NCI-H69 (cell line): Measurements from ENCODE around the gene KREMEN2.

Experiments
- DNase-seq: peaks from one replicate; lab custom pipeline; 2025; lab: John Stamatoyannopoulos, UW

The KREMEN2 gene

DNA sequence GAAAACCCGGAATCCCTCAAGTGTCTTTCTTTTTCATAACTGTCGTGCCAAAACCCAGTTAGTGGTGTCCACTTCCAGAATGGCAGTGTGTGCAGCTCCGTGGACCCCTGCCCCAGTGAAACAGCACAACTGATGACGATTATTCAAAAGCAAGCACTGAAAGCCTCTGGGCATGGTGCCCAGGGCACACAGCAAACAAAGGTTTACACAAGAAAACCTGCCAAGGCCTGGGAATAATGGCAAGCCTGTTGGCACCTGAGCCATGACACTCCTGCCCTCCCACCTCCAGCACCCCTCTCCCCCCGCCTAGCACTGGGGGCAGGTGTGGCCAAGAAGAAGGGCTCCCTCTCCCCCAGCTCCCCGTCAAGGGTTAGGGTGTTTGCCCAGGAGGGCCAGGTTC lies 13.4 kb downstream of the KREMEN2 start:
- peak; percentile 93 for DNase-seq

DNA sequence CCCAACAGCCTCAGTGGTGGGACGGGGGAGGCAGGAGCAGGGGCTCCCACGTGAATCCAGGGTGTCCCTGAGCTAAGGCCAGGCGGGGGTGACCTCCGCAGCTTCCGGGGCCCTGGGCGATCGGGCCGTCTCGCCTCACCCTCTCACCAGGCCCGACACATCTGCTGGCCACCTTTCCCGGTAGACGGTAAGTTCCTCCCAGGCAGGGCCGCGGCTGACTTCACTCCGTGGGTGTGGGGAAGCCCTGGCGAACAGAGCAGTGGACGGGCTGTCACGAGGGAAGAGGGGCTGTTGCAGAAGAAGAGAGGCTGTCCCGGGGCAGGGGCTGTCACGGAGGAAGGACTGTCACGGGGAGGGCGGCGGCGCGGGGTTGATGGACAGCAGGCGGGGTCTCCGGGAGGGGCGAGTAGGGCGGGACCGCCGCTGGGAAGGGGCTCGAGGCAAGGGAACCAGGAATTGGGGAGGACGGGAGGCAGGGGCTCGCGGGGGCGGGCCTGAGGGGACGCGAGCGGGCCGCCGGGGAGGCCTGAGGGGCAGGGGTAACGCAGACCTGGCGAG lies 15.7 kb downstream of the KREMEN2 start:
- peak; percentile 67 for DNase-seq

DNA sequence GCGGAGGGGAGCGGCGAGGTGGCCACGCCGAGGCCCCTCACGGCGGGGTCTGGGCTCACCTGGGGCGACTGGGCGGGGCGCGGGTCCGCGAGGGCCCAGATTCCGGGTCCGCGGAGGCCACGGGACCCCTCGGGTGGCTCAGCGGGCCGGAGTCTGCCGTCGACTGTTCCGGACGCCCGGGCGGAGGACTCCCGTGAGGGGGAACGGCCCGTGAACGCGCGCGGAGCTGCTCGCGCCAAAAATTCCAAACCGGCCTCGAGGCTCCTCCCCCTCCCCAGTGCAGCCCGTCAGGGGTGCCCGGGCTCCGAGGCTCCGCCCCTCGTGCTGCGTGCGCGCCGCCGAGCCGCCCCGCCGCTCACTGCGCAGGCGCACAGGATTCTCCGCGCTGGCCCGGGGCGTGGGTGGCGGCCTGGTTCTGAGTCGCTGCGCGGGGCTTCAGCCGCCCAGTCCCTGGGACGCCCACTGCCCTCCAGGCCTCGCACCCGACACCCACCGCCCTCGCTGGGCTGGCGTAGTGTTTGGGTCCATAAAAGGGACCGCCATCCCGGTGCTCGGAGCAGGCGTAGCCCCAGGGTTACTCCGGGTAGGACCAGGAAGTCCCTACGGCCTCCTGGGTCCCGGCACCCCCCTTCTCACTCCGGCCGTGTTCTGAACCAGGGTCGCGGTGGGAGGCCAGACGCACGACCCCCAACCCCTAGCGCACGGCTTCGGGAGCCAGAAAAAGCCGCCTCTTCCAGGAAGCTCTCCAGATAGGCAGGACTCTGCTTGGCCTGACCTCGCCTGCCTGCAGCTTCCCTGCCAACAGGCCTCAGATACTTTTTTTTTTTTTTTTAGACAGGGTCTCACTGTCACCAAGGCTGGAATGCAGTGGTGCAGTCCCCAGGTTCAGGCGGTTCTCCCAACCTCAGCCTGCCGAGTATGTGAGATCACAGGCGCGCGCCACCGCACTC lies 16.4 kb downstream of the KREMEN2 start, which contains the start of gene PKMYT1:
Gene PKMYT1, minus strand, starts transcription at position 220 of the 950 bp plus-strand sequence. CDS start 789 bp downstream, outside the sequence.
- DNase-seq: peak; percentile 95

DNA sequence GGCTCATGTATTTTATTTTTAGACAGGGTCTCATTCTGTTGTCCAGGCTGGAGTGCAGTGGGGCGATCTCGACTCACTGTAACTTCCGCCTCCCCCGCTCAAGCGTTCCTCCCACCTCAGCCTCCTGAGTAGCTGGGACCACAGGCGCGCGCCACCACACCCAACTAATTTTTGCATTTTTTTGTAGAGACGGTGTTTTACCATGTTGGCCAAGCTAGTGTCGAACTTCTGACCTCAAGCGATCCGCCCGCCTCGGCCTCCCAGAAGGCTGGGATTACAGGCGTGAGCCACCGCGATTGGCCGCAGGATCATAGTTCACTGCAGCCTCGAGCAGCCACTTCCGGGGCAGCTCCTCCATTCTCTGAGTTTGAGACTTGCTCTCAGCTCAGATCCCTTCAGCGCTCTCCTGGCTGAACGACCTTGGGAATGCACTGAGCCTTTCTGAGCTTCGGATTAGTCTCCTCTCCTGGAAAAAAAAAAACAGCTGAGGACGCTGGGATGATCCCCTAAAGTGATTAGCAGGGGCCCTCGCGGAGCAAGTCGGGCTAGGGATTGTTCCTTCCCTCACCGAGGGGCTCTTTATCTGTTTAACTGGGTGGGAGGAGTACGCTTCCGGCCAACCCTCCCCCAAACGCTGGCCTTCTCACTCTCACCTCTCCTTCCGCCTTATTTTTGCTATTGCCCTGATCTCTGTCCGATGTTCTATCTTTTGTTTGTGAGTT lies 17.3 kb downstream of the KREMEN2 start:
- DNase-seq: no peak

DNA sequence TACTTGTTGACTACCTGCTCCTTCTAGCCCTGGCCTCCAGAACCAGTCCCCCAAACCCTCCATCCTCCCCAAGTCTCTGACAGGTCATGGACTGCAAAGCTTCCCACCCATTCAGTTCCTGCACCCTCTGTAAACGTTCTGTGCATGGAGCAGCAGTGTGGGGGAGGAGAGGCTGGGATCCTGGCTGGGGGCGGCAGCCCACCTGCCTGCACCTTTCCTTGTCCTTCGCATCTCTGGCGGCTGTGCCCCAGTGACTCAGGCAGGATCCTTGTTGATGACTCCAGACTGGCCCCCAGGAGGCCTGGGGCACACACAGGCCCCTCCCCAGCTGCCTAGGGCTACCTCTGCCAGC lies 17.8 kb downstream of the KREMEN2 start:
- peak; percentile 38 for DNase-seq

DNA sequence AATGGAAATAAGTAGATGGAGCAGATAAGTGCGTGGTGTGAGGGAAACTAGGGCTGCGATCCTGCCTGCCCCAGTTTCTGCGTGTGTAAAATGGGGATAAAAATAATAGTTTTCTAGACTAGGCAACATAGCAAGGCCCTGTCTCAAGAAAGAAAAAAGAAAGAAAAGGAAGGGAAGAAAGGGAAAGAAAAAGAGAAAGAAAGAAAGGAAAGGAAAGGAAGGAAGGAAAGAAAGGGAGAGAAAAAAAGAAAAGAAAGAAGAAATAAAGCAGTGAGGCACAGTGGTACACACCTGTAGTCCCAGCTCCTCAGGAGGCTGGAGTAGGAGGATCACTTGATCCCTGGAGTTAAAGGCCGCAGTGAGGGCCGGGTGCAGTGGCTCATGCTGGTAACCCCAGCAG lies 18.3 kb downstream of the KREMEN2 start:
- DNase-seq: no peak

DNA sequence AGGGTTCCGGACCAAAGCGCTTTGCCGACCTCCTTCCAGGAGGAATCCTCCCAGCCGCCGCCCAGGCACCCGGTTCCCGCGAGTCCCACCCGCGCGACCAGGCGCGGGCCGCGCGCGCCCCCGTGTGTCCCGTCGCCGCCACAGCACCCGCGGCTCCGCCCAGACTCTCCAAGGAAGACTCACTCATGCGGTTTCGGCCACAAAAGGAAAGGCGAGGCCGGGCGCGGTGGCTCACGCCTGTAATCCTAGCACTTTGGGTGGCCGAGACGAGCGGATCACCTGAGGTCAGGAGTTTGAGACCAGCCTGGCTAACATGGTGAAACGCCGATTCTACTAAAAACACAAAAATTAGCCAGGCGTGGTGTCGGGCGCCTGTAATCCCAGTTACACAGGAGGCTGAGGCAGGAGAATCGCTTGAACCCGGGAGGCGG lies 19.6 kb downstream of the KREMEN2 start:
- DNase-seq: peak; percentile 92

DNA sequence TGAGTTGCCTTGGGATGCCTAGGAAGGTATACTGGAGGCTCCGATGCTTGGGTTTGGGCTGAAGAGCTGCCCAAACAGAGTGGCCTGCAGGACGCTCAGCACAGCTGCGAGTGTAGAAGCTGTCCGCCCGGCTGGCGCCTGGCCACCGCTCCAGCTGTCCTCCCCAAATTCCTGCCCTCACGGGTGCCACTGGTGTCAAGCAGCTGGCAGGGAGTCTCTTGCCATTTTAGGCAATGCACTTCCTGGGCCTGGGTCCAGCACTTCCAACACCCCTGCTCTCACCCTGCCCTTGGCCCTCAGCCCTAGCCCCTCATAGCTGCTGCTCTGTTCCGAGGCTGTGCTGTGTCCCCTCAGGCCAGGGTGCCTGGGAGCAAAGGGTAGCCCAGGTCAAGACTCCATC lies 21.4 kb downstream of the KREMEN2 start:
- peak; percentile 69 for DNase-seq

DNA sequence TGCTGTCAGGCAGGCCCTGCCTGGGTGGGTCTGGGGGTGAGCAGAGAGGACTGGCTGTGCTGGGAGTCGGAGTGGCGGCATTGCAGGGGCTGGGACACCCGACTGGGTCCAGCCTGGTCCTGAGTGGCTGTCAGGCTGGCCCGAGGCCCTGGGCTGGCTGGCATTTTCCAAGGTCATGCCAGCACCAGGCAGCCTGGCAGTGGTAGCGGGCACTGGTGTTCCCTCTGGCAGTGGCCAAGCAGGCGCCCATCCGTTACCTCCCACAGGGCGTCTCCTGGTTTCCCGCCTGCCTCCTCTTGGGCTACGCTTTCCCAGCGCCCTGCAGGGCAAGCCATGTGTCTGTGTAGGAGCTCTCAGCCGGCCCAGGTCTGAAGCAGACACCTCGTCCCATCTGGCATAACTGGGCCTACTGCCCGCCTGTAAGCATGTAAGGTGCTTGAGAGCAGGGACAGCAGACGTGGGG lies 21.8 kb downstream of the KREMEN2 start:
- peak; percentile 97 for DNase-seq

DNA sequence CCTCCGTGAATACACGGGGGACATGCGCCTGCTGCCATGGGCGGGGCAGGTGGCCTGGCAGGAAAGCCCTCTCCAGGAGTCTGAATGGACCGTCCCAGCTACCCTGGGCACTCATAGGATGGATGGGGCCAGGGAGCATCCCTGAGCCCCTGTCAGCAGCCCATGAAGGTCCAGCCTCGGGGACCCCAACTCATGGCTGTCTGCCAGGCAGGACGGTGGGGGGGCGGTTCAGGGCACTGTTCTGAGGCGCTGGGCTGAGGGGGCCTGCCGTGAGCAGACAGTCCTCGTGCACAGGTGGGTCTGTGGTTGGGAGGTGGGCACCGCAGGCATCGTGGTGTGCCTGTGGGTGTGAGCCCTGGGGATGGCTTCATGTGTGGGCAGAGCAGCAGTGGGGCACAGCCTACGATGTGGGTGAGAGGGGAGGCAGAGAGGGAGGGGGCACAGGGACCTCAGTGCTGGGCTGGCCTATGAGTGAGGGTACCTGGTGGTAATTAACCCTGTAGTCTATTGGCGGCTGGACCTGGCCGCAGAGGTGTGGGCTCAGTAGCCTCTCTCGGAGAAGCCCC lies 22.6 kb downstream of the KREMEN2 start:
- peak; percentile 93 for DNase-seq

DNA sequence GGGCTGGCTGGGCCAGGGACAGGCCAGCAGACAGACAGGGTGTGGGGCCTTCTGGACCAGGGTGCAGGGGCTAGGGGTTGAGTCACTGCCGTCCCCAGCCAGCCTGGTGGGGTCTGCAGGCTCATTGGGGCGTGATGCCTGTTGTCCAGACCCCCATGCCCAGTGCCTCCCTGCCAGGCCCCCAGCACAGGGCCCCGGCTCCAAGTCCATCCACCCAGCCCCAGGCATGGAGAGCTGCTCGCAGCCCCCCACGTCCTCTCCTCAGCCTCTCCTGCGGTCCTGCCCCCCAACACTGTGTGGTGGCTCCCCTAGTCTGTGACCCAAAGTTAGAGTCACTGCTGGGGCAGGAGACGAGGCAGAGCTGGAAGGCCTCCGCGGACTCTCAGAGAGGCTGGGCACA lies 23.2 kb downstream of the KREMEN2 start:
- DNase-seq: no peak

DNA sequence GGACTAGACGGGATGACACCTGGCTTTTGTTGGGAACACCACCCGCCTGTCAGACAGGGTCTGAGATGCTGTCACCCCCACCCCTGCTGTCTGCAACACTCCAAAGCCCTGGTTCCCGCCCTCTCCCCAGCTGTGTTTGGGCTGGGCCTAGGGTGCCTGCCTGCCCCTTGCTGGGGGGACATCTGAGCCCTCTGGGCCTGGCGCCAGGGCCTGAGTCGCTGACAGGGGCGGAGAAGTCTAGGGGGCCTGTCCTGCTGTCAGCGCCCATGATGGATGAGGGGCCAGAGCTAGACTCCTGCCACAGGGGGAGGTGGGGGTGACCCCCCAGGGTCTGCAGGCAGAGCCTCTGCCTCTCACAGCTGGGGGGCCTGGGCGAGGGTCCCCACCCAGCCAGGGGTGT lies 23.8 kb downstream of the KREMEN2 start:
- peak; percentile 98 for DNase-seq

DNA sequence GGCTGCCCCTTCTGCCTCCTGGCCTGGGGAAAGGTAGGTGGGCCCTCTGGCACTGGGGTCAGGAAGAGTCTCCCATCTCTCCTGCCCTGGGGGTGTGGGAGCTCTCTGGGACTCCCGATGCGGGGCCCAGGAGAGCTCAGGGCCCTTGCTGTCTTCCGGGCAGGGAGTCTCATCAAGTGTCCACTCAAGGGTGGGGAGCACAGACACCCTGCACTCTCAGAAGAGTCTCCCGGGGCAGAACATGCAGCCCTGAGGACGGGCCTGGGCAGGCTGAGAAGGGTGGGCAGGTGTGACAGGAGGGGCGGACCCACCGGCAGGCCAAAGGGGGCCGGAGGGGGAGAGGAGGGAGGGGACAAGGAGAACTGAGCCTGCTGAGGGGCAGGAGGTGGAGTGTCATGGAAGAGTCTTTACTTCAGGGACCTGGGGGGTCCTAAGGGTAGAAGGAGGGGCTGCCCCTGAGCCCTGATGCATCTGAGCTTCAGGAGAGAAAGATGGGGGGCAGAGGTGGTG lies 24.6 kb downstream of the KREMEN2 start:
- DNase-seq: peak; percentile 75

DNA sequence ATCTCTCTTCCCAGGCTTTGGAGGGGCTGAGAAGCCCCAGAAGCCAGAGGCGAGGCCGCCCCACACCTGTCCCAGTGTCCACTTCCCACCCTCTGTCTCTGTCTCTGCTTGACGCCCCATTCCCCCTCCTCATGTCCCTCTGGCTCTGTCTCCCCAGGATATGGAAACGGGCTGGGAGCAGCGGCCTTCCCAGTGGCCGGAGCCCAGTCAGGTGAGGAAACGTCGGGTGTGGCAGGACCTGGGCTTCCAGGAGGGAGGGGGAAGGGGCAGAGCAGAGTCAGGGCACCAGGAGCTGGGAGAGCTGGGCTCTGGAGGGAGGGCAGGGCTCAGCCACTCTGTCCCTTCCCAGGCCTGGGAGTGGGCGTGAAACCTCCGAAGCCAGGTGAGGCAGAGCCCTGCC lies 26.8 kb downstream of the KREMEN2 start:
- no peak for DNase-seq

DNA sequence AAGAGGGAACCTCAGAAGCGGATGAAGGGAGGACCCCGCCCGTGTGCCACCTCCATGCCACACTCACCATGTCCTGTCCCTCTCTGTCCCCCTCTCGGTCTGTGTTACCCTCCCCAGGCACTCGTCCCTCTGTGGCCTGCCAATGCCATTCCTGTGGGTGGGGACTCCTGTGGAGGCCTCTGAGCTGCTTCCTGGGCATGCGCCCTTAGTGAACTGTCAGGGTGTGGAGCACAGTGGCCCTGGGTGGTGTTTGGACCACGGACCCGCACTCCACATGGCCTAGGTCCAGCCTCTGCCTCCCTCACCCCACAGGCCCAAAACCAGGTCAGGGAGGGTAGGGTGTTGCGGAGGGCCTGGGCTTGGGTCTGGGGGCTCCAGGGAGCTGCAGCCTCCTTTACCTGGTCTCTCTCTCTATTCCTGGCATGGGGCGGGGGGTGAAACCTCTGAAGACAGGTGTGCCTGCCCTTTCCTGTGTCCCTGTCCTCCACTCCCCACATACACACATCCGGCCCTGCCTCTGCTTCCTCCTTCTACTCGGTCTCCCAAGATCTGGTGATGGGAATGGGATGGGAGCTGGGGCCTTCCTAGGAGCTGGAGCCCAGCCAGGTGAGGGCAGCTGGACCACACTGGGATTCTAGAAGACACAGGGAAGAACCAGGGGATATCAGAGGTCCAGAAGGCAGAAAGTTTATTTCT lies 27.6 kb downstream of the KREMEN2 start:
- no peak for DNase-seq

DNA sequence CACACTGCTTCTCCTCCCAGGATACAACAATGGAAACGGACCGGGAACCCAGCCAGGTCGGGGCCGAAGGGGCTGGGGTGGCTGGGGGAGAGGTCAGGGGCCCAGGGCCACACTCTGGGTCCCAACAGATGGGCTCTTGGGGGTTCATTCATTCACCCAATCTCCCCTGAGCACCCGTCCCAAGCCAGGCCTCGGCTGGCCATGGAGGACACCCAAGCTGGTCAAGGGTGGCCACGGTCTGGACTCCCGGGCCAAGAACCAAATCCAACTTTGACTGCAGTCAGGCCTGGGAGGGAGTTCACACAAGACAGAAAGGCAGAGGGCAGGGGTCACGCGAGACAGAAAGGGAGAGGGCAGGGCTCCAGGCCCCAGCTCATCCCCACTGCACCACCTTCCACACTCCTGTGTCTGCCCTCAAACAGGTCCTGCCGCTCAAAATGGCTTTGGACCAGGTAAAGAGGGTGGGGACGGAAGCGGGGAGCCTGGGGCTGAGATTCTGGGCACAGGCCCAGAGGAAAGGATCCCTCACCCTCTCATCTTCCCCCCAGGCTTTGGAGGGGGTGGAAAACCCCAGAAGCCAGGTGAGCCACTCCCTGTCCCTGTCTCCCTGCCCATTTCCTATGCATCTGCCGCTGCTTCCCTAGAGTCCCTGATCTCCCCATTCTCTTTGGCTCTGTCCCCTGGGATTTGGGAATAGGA lies 28.5 kb downstream of the KREMEN2 start:
- DNase-seq: no peak

DNA sequence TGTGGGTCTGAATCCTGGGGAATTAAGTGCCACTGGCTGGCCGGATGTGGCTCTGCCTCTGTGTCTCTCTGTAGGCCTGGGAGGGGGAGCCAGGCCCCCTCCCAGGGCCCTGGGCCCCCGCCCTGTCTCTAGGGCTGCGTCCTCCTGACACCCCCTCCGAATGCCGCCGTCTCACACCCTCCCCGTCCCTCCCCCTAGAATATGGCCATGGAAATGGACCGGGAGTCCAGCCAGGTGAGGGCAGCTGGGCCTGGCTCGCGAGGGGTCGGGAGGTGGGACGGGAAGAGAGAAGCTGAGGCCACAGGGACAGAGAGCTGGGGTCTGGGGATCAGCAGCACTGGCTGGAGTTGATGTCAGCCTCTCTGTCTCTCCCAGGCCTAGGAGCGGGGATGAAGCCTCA lies 32.2 kb downstream of the KREMEN2 start:
- DNase-seq: no peak

DNA sequence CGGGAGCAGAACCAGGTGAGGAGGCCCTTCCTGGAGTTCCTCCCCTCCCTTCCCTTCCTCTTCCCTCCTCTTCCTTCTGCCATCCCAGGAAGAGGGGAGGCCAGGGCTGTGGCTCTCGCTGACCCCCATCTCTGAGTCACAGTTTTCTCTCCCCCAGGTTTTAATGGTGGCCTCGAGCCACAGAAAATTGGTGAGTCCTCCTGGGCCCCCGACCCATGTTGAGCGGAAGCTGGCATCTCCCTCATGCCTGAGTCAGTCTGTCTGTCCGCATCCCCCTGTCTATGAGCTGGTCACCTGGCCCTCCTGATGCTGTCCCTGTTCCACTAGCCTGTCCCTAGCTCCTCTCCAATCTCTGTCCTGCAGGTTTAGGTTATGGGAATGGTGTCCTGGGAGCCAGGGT lies 35.9 kb downstream of the KREMEN2 start:
- DNase-seq: no peak

DNA sequence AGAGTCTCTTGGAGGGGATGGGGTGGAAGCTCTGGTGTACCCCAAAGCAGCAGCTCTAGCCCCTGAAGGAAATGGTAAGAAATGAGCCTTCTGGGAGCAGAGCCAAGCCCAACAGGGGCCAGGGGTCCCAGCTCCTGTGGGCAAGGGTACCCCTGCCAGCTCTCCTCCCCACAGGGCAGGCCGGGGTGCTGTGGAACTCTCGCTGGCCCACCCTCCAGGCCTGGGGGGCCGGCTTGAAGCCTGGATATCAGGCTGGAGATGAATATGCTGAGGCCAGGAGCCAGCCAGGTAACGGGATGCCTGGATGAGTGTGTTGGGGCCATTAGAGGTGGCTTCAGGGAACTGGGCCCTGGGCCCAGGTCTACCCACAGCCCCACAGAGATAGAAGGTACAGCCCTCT lies 36.5 kb downstream of the KREMEN2 start:
- no peak for DNase-seq

DNA sequence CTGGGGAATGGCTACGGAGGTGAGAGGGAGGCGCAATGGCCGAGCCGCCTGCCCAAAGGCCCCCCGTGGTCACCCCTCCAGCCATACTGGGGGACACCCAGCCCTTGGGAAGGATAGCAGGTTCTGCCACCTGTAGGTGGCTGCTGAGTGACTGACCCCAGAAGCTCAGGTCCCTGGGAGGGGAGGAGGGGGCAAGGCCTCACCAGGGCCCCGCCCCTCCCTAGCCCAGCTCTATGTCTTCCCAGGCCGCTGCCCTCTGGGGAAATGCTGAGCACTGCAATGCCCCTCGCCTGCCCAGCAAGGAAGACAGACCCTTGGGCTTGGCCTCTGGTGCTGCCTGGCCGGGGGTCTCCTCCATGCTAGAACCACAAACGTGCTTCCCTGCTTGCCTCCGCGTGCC lies 37.2 kb downstream of the KREMEN2 start:
- DNase-seq: no peak
